AG10803 (cell line): Measurements from ENCODE around the gene TMEM37.

Experiments used
- DNase-seq: peaks from one replicate; pipeline ENCODE4 v3.0.0; 2010; ENCODE audit warnings: low read depth
- H3K4me3 ChIP-seq: 2 replicates; pipeline ENCODE4 v1.5.1; 2011; ENCODE audit warnings: mild to moderate bottlenecking, low read length, control low read depth
- CTCF ChIP-seq: conservative IDR thresholded peaks from 2 replicates; pipeline ENCODE4 v1.5.1; 2011; ENCODE audit warnings: mild to moderate bottlenecking, low read length, control low read depth, inconsistent platforms

TMEM37 gene

GRCh38 chr2:119408221-119408619 is 23.4 kb upstream of the TMEM37 start:
- H3K4me3 ChIP-seq, result no peak overlapping the region
- no peak for TF ChIP-seq CTCF
- no peak for DNase-seq

- H3K4me3 ChIP-seq, result no peak overlapping the region
- DNase-seq, result no peak
- no peak for TF ChIP-seq CTCF
Measured at GRCh38 chr2:119409506-119409905, 22.1 kb upstream of the TMEM37 start.

- no peak for DNase-seq
- H3K4me3 ChIP-seq, result no peak overlapping the region
- no peak for TF ChIP-seq CTCF
Measured at GRCh38 chr2:119414894-119415293, 16.8 kb upstream of the TMEM37 start.

- H3K4me3 ChIP-seq, result no peak overlapping the region
- TF ChIP-seq CTCF, result no peak
- no peak for DNase-seq
Measured at GRCh38 chr2:119415630-119416029, 16.0 kb upstream of the TMEM37 start.

- no peak for DNase-seq
- H3K4me3 ChIP-seq, result no peak overlapping the region
- no peak for TF ChIP-seq CTCF
Measured at GRCh38 chr2:119416299-119416923, 15.2 kb upstream of the TMEM37 start.

GRCh38 chr2:119417908-119418307 is 13.7 kb upstream of the TMEM37 start:
- DNase-seq, result no peak
- TF ChIP-seq CTCF, result no peak
- H3K4me3 ChIP-seq, result no peak overlapping the region

GRCh38 chr2:119419065-119419464 is 12.6 kb upstream of the TMEM37 start:
- DNase-seq, result no peak
- TF ChIP-seq CTCF, result no peak
- no peak overlapping the region for H3K4me3 ChIP-seq
